Endometrium (tissue), 2 donors: Measurements from ENCODE around the gene MRFAP1.
"Not testable (repeated sequence)": the region's sequence is repeated elsewhere in the genome, so short reads cannot be mapped to it uniquely, and the experiment has no call there.

Experiments used
- FAIRE-seq: peaks from 2 replicates; lab custom pipeline; 2012; peaks lifted over from hg19 to GRCh38; lab: Jason Lieb, UNC
- donor health status: control.
- donor health status: control.

The MRFAP1 gene

GRCh38 chr4:6639137-6639680 is 1.3 kb upstream of the MRFAP1 start:
- no peak for FAIRE-seq

- FAIRE-seq = no peak
Measured at GRCh38 chr4:6641164-6641970, 882 bp downstream of the MRFAP1 start.

- no peak for FAIRE-seq
Measured at GRCh38 chr4:6641971-6642320, 1.5 kb downstream of the MRFAP1 start.

- FAIRE-seq = no peak
Measured at GRCh38 chr4:6643141-6643847, 2.8 kb downstream of the MRFAP1 start.

- FAIRE-seq = no peak
Measured at GRCh38 chr4:6644792-6645530, 4.5 kb downstream of the MRFAP1 start.

- no peak for FAIRE-seq
Measured at GRCh38 chr4:6647169-6647568, 6.7 kb downstream of the MRFAP1 start.

GRCh38 chr4:6647582-6648230 is 7.2 kb downstream of the MRFAP1 start:
- no peak for FAIRE-seq

- FAIRE-seq = no peak
Measured at GRCh38 chr4:6649216-6649615, 8.7 kb downstream of the MRFAP1 start.

GRCh38 chr4:6654211-6654610 is 13.7 kb downstream of the MRFAP1 start:
- FAIRE-seq = not testable (repeated sequence)

GRCh38 chr4:6655291-6655690 is 14.8 kb downstream of the MRFAP1 start:
- FAIRE-seq = not testable (repeated sequence)

GRCh38 chr4:6655924-6656323 is 15.4 kb downstream of the MRFAP1 start:
- no peak for FAIRE-seq

- no peak for FAIRE-seq
Measured at GRCh38 chr4:6657242-6658208, 17.0 kb downstream of the MRFAP1 start.

- no peak for FAIRE-seq
Measured at GRCh38 chr4:6658209-6658595, 17.7 kb downstream of the MRFAP1 start.

- FAIRE-seq = no peak
Measured at GRCh38 chr4:6658597-6659075, 18.2 kb downstream of the MRFAP1 start.

- no peak for FAIRE-seq
Measured at GRCh38 chr4:6659897-6660296, 19.4 kb downstream of the MRFAP1 start.

- FAIRE-seq = no peak
Measured at GRCh38 chr4:6660430-6660829, 19.9 kb downstream of the MRFAP1 start.

GRCh38 chr4:6662591-6662990 is 22.1 kb downstream of the MRFAP1 start:
- FAIRE-seq = no peak

- FAIRE-seq = no peak
Measured at GRCh38 chr4:6663596-6664393, 23.3 kb downstream of the MRFAP1 start.

- no peak for FAIRE-seq
Measured at GRCh38 chr4:6665320-6665654, 24.8 kb downstream of the MRFAP1 start.

GRCh38 chr4:6668391-6668790 is 27.9 kb downstream of the MRFAP1 start:
- FAIRE-seq = peak; percentile 53
